ENCODE data around the gene PPP1R12B.
"Not testable (repeated sequence)": the region's sequence is repeated elsewhere in the genome, so short reads cannot be mapped to it uniquely, and the experiment has no call there.

- TF ChIP-seq EZH2phosphoT487 (IDR thresholded peaks at IDR 0.05; ENCODE audit: borderline replicate concordance, low read depth, low read length); CTCF (conservative IDR thresholded peaks at IDR 0.05; ENCODE audit: low read length): not testable (repeated sequence)
These were observed 54.9 kb downstream of the PPP1R12B start for GRCh38 chr1:202403381-202403780.

Measured in OCI-LY7 (cell line).